ENCODE results near the gene PPP3R2.
"Not testable (repeated sequence)": the region's sequence is repeated elsewhere in the genome, so short reads cannot be mapped to it uniquely, and the experiment has no call there.

PPP3R2 gene

GRCh38 chr9:101594796-101595195 is at the start of gene PPP3R2:
TSS of gene PPP3R2 (minus strand) at chr9:101594969. CDS start at chr9:101594921, 48 bp downstream.
- DNase-seq, result no peak

GRCh38 chr9:101639785-101640665 is 45.3 kb upstream of the PPP3R2 start:
- DNase-seq, result no peak

GRCh38 chr9:101639311-101639710 is 44.5 kb upstream of the PPP3R2 start:
- DNase-seq, result no peak

GRCh38 chr9:101636247-101636646 is 41.5 kb upstream of the PPP3R2 start:
- no peak for DNase-seq

- DNase-seq, result no peak
Measured at GRCh38 chr9:101635473-101635872, 40.7 kb upstream of the PPP3R2 start.

GRCh38 chr9:101634741-101635409 is 40.1 kb upstream of the PPP3R2 start:
- no peak for DNase-seq

GRCh38 chr9:101632611-101633010 is 37.8 kb upstream of the PPP3R2 start:
- DNase-seq, result no peak

- DNase-seq, result no peak
Measured at GRCh38 chr9:101631892-101632291, 37.1 kb upstream of the PPP3R2 start.

GRCh38 chr9:101629636-101630035 is 34.9 kb upstream of the PPP3R2 start:
- DNase-seq, result no peak

GRCh38 chr9:101628173-101628572 is 33.4 kb upstream of the PPP3R2 start:
- no peak for DNase-seq

- DNase-seq, result no peak
Measured at GRCh38 chr9:101626295-101626694, 31.5 kb upstream of the PPP3R2 start.

GRCh38 chr9:101625876-101626275 is 31.1 kb upstream of the PPP3R2 start:
- no peak for DNase-seq

GRCh38 chr9:101620452-101620851 is 25.7 kb upstream of the PPP3R2 start:
- DNase-seq, result no peak

- no peak for DNase-seq
Measured at GRCh38 chr9:101618698-101619097, 23.9 kb upstream of the PPP3R2 start.

GRCh38 chr9:101605547-101605946 is 10.8 kb upstream of the PPP3R2 start:
- no peak for DNase-seq

GRCh38 chr9:101604296-101604695 is 9.5 kb upstream of the PPP3R2 start:
- DNase-seq, result no peak

GRCh38 chr9:101601904-101602765 is 7.4 kb upstream of the PPP3R2 start:
- DNase-seq, result peak; percentile 32

GRCh38 chr9:101593345-101593744 is 1.4 kb downstream of the PPP3R2 start:
- DNase-seq, result no peak

GRCh38 chr9:101592788-101593187 is 2.0 kb downstream of the PPP3R2 start:
- DNase-seq, result no peak

GRCh38 chr9:101591787-101592446 is 2.9 kb downstream of the PPP3R2 start:
- no peak for DNase-seq

- DNase-seq, result no peak
Measured at GRCh38 chr9:101590901-101591300, 3.9 kb downstream of the PPP3R2 start.

- DNase-seq, result not testable (repeated sequence)
Measured at GRCh38 chr9:101590074-101590473, 4.7 kb downstream of the PPP3R2 start.

Data from NCI-H1105 (cell line).